GM21529 (cell line): Measurements from ENCODE around the gene SH3RF3.
"Not testable (repeated sequence)": the region's sequence is repeated elsewhere in the genome, so short reads cannot be mapped to it uniquely, and the experiment has no call there.

Experiments used
- ATAC-seq: cut with Tn5 transposase; IDR thresholded peaks from one replicate; pipeline ENCODE4 v1.9.1; 2021; ENCODE audit not compliant: unreplicated experiment

Gene SH3RF3

DNA sequence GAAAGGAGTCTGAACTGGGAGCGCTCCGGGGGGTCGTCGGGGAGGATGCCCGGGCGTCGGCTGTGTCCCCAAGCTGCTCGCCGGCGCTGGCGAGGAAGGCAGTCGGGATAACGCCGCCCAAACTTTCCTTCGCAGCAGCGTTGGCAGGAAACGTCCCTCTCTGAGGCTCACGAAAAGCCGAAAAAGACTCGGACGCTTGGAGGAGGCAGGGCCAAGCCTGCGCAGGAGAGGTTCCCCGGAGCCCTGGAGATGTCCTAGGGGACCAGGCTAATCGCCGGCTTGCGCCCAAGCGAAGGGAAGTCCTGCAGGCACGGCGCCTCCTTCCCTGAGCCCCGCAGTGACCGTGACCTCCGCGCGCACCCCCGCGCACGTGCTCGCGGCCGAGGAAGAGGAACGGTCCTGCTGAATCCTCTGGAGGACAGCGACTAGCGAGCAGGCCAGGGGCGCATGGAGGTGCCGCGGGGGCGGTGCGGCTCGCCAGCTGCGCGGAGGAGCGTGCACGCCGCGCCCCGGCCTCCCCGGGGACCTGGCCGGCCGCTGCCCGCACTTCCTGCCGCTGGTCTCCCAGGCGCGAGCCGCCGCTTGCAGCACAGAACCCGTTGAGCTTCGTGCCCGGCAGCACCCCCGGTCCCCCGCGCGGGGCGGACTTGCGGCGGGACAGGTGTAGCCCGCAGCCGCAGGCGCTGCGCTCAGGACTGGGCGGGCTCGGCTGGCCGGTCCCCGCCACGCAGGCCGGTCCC is at the start of gene SH3RF3:
TSS of gene SH3RF3 (plus strand) at position 590 of the 740 bp plus-strand sequence.
- ATAC-seq = peak; percentile 27

DNA sequence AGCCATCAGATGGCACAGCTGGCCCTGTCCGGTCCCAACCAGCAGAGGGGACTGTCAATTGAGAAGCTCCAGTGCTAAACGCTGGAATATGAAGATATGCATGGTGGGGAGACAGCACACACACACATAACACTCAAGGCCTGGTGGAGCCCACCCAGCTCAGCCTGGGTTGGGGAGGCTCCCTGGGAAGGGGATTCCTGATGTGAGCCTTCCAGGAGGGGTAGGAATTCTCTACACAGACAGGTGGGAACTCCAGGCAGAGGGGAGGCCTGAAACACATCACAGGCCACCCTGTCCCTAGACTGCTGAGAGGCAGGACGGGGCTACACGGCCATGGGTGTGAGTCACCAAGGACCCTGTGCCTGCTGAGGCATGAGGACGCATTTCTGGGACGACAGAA is 49.4 kb upstream of the SH3RF3 start:
- no peak for ATAC-seq

- no peak for ATAC-seq
These were observed 48.9 kb upstream of the SH3RF3 start for GRCh38 chr2:109080109-109080508.

- ATAC-seq = no peak
These were observed 48.2 kb upstream of the SH3RF3 start for GRCh38 chr2:109080757-109081156.

- no peak for ATAC-seq
These were observed 47.6 kb upstream of the SH3RF3 start for GRCh38 chr2:109081374-109081773.

GRCh38 chr2:109083771-109084170 is 45.2 kb upstream of the SH3RF3 start:
- ATAC-seq = no peak

GRCh38 chr2:109084341-109084740 is 44.7 kb upstream of the SH3RF3 start:
- no peak for ATAC-seq

- no peak for ATAC-seq
These were observed 42.9 kb upstream of the SH3RF3 start for GRCh38 chr2:109085912-109086742.

- no peak for ATAC-seq
These were observed 42.3 kb upstream of the SH3RF3 start for GRCh38 chr2:109086743-109087020.

GRCh38 chr2:109087055-109087663 is 41.8 kb upstream of the SH3RF3 start:
- no peak for ATAC-seq

DNA sequence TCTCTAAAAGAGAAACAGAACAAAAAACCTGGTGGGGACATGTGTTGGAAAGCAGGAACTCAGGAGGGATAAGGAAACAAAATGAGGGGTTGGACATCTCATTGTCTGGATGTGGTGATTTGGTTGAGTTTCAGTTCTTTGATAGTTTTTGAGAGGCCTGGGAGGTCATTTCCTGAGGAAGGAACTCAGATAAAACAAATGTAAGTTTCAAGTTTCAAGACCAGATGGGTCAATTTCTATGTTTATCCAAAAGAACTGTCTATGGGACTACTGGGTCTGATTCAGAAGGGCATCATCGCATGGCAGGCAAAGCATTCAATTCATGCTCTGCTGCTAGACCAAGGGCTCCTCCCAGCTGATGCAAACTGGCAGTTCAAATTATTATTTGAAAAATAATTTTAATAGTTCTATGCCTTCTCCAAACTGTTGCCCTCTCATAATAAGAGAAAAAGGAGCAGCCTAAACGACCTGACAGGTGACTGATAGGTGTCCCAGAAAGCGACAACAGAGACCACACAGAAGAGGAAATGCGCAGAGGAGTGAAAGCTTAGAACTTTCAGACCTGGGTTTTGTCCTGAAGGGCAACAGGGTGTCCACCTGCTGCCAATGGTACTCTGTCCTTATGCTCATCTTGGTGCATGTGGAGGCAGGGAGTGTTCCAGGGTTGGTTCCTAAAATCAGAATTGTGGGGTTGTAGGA is 39.3 kb upstream of the SH3RF3 start:
- no peak for ATAC-seq

- no peak for ATAC-seq
These were observed 37.5 kb upstream of the SH3RF3 start for GRCh38 chr2:109091526-109091925.

- ATAC-seq = no peak
These were observed 34.9 kb upstream of the SH3RF3 start for GRCh38 chr2:109094144-109094543.

DNA sequence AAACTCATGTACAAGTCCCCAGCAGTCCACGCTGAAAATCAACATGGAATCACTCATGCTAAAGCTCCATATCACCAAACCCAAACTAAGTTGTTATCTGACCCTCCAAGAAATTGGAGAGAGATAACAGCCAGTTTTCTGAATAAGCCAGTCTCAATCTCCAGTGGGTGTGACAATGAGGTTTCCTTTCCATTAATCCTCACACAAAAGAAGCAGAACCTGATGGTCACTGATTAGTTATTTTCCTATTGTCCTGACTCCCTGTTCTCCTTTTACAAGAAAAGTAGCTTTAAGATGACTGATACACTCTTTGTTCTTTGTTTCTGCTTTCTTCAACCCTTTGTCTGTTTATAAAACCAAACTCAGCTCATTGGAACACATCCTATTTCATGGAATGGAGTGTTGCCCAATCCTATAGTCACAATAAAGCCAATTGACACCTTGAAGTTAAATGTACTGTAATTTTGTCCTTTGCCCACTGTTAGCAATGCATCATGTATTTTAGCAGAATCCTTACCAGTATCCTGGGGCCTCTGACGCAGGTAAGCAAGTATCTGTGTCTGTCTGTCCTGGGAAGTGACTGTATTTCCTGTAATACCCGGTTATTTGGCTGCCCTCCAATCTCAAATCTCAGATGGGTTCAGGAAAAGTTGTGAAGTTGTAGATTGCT is 30.6 kb upstream of the SH3RF3 start:
- ATAC-seq = no peak

- no peak for ATAC-seq
These were observed 30.1 kb upstream of the SH3RF3 start for GRCh38 chr2:109098921-109099273.

- ATAC-seq = no peak
These were observed 26.3 kb upstream of the SH3RF3 start for GRCh38 chr2:109102588-109103233.

- no peak for ATAC-seq
These were observed 23.9 kb upstream of the SH3RF3 start for GRCh38 chr2:109105113-109105512.

- no peak for ATAC-seq
These were observed 20.3 kb upstream of the SH3RF3 start for GRCh38 chr2:109108740-109109139.

GRCh38 chr2:109109342-109109741 is 19.7 kb upstream of the SH3RF3 start:
- no peak for ATAC-seq

GRCh38 chr2:109110170-109110569 is 18.8 kb upstream of the SH3RF3 start:
- ATAC-seq = no peak

- not testable (repeated sequence) for ATAC-seq
These were observed 11.8 kb upstream of the SH3RF3 start for GRCh38 chr2:109117181-109117580.
